Mammary epithelial cell (primary cell): ENCODE measurements around the gene TST.

ENCODE experiments used
- CTCF ChIP-seq, 2 donors: IDR thresholded peaks in 1 of 2; conservative IDR thresholded peaks in 1 of 2; 2 replicates each; pipeline ENCODE4 v1.5.1; 2011 to 2012; ENCODE audit warnings: inconsistent platforms in 2 of 2, low read length in 2 of 2, mild to moderate bottlenecking in 2 of 2, control low read depth in 1 of 2, low read depth in 1 of 2; ENCODE audit not compliant: insufficient read depth in 1 of 2; ENCODE audit errors: extremely low read depth in 1 of 2
- EZH2 ChIP-seq: IDR thresholded peaks from 2 replicates; pipeline ENCODE4 v1.6.1; 2012; ENCODE audit warnings: low read length, inconsistent platforms, borderline replicate concordance

GRCh38 chr22:36964106-36964505, 55.1 kb downstream of the TST start:
- no peak for TF ChIP-seq EZH2
- no peak for TF ChIP-seq CTCF (conservative IDR thresholded peaks at IDR 0.05 in 1 of 2, IDR thresholded peaks at IDR 0.05 in 1 of 2; ENCODE audit: extremely low read depth in 1 of 2, insufficient read depth in 1 of 2, low read depth in 1 of 2, low read length in 2 of 2)
